ENCODE measurements around the gene CTCF.

CTCF gene

DNA sequence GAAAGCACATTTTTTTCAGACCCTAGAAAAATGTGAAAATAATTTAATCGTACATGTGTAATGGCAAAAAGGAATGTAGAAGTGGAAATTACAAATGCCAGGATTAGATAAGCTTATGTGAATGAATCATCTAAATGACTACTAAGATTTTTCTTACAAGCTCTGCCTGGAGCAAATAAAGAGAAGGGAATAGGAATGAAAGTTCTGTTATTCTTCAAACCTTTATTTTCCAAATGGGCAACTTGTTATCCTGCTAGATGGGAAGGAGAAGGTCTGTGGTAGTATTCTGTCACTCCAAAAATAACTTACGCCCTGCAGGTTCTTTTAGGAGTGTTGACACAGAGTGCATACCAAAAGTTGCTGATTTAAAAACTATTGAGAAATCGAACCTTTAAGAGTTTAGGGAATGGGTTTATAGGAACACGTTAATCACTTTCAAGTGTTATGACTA is 9.7 kb downstream of the CTCF start:
- H3K4me3 ChIP-seq (ENCODE audit: low read length) = no peak overlapping the region
- no peak for DNase-seq (ENCODE audit: low read depth, low spot score)

DNA sequence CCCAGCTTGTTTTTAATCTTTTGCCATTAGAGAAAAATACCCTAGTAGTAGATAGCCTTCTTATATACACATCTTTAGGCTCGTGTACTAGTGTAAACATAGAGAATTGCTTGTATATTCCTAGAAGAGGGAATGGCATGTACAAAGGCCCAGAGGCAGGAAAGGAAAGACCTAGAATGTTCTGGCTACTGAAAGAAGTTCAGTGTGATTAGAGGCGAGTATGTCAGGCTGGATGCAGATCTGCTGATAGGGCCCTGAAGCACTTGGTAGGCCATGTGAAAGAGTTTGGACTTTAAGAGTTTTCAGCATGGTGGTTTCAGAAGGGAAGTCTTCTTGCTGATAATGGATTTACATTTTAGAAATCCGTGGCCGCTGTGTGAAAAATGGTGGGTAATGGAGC is 17.4 kb downstream of the CTCF start:
- no peak for DNase-seq (ENCODE audit: low read depth, low spot score)
- no peak overlapping the region for H3K4me3 ChIP-seq (ENCODE audit: low read length)

DNA sequence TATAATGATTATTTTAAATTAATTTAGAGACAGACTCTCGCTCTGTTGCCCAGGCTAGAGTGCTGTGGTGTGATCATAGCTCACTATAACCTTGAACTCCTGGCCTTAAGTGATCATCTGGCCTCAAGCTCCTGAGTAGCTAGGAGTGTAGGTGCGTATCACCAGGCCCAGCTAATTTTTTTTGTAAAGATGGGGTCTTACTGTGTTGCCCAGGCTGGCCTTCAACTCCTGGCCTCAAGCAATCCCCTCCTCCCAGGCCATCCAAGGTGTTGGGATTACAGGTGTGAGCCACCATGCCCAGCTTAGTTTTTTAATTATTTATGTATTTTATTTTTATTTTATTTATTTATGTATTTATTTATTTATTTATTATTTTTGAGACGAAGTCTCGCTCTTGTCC is 17.9 kb downstream of the CTCF start:
- no peak overlapping the region for H3K4me3 ChIP-seq (ENCODE audit: low read length)
- DNase-seq (ENCODE audit: low read depth, low spot score) = no peak

DNA sequence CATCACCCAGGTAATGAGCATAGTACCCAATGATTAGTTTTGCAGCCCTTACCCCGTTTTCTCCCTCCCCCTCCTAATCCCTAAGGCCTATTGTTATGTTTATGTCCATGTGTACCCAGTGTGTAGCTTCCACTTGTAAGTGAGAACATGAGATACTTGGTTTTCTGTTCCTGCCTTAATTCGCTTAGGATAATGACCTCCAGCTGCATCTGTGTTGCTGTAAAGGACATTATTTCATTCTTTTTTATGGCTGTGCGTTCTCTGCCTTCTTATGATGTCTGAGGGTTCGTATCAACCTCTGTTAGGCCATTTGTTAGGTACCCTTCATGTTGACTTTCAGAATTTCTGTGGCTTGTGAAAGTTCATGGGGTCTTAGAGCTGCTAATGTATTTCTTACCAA is 31.0 kb downstream of the CTCF start:
- H3K4me3 ChIP-seq (ENCODE audit: low read length) = no peak overlapping the region
- DNase-seq (ENCODE audit: low read depth, low spot score) = no peak

DNA sequence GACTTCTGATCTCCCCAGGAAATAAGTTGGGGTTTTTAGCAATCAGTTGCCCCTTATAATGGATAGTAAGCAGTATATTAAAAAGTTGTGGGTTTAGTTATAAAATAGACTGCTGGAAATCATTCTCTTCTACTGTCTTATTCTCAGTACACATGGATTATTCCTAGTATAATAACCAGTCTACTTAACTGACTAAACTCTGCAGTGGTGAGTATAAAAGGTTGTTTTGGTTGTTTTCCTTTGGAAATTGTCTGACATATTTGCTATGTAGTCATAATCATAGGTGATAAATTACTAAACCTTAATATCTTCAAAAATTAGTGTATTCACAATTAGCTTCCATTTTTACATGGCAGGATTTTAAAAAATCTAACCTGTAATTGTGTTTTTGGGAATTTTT is 31.4 kb downstream of the CTCF start:
- H3K4me3 ChIP-seq (ENCODE audit: low read length) = no peak overlapping the region
- no peak for DNase-seq (ENCODE audit: low read depth, low spot score)

DNA sequence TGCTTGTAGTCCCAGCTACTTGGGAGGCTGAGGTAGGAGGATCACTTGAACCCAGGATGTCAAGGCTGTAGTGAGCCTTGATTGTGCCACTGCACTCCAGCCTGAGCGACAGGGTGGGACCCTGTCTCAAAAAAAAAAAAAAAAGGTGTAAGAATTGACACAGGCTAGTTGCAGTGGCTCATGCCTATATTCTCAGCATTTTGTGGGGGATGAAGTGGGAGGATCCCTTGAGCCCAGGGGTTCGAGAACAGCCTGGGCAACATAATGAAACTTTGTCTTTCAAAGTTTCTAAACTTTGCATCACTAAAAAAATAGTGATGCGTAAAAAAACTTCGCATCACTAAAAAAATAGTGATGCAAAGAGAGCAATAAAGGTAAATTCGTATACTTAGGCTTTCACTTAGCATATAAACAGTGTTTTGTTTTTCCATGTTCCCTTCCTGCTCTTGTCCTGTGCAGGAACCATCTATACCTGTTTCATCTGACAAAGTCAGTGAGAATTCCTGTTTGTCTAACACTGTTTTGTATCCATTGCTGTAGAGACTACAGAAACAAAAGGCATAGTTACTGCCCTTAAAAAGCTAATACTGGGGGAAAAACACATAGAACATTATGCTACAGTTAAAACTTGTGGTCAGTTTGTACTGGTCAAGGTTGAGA is 32.1 kb downstream of the CTCF start:
- DNase-seq (ENCODE audit: low read depth, low spot score) = no peak
- H3K4me3 ChIP-seq (ENCODE audit: low read length) = no peak overlapping the region

DNA sequence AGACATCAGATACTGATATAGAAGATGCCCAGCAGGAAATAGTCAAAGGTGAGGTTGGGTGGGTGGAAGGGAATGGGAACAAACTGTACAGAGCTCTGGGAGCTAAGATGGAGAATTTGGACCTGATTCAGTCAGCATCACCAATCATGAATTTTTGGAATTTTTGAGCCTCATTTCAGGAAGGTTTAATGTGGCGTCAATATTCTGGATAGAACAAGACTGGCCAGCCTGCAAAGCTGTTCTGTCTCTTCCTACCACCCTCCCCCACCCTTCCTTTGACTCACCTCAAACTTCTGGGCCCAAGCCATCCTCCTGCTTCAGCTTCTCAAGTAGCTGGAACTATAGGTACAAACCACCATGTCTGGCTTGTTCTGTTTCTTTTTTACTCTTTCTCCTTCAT is 32.6 kb downstream of the CTCF start:
- no peak for DNase-seq (ENCODE audit: low read depth, low spot score)
- no peak overlapping the region for H3K4me3 ChIP-seq (ENCODE audit: low read length)

DNA sequence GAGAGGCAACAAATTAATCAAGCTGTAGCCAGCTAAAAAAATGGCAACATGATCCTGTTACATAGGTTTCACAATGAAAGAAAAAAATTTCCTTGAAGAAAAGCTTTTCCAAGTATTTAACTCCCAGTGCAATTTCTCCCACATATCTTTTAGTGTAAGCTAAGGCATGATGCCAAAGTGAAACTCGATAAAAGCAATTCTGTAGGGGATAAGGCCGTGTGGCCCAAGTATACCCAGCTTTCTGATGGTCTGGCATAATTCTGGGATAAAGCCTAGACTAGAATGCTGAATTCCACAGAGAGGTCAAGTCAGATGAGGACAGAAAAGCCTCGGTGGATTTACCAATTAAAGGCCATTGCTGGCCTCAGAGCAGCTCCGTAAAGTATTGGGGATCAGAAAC is 36.2 kb downstream of the CTCF start:
- H3K4me3 ChIP-seq (ENCODE audit: low read length) = no peak overlapping the region

DNA sequence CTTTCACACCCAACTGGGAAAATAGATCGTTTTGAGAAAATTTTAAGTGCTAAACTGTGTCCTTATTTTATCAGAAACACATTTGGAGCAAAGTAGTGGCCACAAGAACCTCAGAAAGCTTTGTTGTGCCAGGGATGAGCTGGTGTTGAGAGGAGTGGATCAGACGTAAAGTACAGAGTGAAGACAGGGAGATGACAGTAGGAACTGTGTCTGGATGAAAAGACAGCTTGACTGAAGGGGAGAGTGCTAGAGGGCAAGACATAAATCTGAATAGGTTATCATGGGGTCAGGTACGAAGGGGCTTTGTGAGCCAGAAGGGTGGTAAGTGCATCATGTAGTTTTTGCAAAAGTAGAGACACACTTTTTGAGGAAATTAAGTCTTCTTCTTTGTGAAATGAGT is 43.3 kb downstream of the CTCF start:
- DNase-seq (ENCODE audit: low read depth, low spot score) = no peak
- H3K4me3 ChIP-seq (ENCODE audit: low read length) = no peak overlapping the region

More for the DNA sequence above, 36.2 kb downstream of the CTCF start:
- no peak for DNase-seq (ENCODE audit: low read depth, low spot score)

DNA sequence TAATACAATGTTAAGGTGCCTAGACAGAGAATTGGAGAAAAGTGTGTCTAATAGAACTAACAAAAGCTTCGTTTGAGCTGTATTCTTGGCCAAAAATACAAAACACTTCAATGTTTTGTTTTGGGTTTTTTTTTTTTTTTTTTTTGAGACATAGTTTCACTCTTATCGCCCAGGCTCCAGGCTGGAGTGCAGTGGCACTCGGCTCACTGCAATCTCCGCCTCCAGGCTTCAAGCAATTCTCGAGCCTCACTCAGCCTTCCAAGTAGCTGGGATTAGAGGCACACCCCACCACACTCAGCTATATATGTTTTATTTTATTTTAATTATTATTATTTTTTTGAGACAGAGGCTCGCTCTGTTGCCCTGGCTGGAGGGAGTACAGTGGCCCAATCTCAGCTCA is 44.3 kb downstream of the CTCF start:
- DNase-seq (ENCODE audit: low read depth, low spot score) = no peak
- no peak overlapping the region for H3K4me3 ChIP-seq (ENCODE audit: low read length)

DNA sequence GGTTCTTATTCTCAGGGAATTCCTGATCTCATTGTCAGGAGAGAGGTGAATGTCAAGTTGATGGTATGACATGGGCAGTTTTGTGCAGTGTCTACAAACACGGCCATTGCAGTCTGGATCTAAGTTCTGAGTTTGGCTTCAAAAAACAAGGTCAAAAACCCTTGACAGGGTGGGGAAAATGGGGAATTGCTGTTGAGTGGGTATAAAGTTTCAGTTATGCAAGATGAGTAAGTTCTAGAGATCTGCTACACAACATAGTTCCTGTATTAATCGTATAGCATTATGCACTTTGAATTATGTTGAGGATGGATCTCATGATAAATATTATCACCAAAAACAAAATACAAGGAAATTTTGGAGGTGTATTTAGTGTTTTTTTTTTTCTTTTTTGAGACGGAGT is 46.0 kb downstream of the CTCF start:
- no peak overlapping the region for H3K4me3 ChIP-seq (ENCODE audit: low read length)
- no peak for DNase-seq (ENCODE audit: low read depth, low spot score)

DNA sequence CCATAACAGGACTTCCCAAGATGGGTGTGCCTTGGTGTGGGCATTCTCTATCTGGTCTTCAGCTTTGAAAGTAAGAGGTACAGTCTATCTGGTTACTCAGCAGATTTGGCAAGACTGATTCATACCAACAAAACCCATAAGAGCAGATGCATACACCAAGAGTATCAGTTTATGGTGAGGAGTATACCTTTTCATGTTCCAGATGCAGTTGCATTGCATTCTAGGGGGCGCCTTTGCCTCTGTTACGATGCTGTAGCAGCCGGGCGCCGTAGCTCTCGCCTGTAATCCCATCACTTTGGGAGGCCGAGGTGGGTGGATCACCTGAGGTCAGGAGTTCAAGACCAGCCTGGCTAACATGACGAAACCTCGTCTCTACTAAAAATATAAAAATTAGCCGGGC is 51.5 kb downstream of the CTCF start:
- peak; percentile 28 for DNase-seq (ENCODE audit: low read depth, low spot score)

DNA sequence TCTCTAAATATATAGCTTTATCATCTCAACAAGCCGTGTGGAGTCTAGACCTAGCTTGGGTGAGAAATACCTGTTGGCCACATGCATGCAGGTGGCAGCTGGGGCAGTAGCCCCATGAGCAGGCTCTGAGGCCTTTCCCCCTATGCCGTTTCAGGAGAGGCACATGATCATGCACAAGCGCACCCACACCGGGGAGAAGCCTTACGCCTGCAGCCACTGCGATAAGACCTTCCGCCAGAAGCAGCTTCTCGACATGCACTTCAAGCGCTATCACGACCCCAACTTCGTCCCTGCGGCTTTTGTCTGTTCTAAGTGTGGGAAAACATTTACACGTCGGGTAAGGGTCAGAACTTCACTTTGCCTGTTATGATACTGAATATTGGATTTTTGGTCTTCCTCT is 65.9 kb downstream of the CTCF start:
- H3K4me3 ChIP-seq (ENCODE audit: low read length) = no peak overlapping the region
- DNase-seq (ENCODE audit: low read depth, low spot score) = no peak

More for the DNA sequence above, 51.5 kb downstream of the CTCF start:
- H3K4me3 ChIP-seq (ENCODE audit: low read length) = no peak overlapping the region

DNA sequence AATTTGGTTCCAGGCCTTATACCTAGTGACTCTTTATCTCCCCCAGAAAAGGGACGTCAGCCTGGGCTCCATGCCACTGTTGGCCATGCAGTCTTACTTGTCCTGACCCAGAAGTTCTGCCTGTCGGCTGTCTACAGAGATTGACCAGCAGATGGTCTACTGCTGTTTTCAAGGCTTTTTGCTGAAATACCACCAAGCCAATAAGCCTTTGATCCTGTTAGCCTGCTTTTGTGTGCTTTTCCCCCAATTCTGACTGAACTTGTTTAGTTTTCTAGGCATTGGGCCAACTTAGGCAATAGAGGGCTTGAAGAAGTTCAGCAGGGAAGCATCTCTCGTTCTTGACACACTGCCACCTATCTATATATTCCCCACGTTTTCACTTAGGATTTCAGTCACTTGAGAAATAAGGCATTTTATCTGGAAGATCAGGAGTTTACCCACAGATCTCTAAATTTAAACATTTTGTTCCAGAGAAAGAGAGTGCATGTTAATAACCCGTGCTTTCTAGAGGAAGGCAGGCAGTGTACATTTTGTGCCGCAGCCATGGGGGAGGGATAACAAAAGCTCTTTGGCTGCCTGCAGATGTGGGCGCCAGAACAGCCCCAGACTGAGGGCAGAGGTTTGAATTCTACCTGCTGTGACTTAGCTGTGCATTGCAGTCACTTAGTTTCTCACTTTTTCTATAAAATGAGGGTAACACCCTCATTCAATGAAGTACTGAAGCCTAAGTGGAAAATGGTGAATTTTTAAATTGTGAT is 70.3 kb downstream of the CTCF start:
- H3K4me3 ChIP-seq (ENCODE audit: low read length) = no peak overlapping the region
- no peak for DNase-seq (ENCODE audit: low read depth, low spot score)

DNA sequence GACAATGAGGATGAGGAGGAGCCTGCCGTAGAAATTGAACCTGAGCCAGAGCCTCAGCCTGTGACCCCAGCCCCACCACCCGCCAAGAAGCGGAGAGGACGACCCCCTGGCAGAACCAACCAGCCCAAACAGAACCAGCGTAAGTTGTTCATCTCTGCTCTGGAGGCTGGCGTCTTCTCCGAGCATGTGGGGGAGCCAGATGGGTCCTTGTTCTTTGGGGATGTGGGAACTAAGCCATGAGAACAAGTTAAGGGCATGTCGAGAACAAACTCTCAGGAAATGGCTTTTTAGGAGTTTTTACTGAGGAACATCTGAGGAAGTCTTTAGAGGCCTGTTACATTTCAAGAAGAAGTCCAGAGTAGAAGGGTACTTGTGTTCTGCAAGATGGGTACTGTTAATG is 74.4 kb downstream of the CTCF start:
- DNase-seq (ENCODE audit: low read depth, low spot score) = no peak
- no peak overlapping the region for H3K4me3 ChIP-seq (ENCODE audit: low read length)

DNA sequence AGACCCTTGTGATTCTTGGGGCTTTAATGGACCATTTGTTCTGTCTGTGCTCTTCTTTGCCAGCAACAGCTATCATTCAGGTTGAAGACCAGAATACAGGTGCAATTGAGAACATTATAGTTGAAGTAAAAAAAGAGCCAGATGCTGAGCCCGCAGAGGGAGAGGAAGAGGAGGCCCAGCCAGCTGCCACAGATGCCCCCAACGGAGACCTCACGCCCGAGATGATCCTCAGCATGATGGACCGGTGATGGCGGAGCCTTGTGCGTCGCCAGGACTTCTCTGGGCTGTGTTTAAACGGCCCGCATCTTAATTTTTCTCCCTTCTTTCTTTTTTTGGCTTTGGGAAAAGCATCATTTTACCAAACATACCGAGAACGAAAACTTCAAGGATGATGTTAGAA is 75.3 kb downstream of the CTCF start:
- DNase-seq (ENCODE audit: low read depth, low spot score) = no peak
- no peak overlapping the region for H3K4me3 ChIP-seq (ENCODE audit: low read length)

DNA sequence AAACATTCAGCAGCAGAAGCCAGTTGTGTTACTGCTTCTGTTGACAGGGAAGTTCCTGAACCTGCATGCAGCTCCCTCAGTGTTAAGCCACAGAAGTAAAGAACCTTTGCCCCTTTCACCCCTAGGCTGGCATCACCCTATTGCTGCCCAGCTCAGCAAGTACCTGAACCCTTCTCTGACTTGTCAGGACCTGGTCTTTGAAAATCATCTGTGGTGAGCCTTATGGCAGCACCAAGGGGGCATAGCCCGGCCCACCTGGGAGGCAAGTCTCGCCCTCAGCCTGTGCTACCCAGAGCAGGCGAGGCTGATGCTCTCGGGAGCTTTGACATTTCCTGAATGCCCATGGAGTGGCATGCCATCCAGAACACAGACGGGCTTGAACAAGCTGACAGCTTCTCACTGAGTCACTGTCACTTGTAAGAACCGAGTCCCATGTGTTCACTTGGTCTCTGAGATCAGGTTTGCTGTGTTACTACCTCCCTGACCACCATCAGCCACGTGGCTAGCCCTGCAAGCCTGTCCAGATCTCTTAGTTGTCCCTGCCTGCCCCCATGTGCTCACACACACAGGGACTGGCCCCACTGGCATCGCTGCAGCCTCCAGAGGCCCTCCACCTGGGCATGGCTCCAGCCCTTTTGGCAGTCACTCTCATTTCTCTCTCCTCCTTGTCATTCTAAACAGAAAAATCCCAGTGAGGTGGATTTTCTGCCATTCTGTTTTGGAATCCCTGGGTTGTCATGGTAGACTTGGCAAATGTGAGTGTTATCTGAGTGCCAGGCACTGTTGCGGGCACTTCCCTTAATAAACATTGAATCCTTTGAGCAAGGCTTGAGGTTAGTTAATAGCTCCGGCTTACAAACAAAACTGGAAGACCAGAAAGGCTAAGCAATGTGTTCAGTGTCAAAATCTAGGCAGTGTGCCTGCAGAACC is 79.7 kb downstream of the CTCF start:
- no peak overlapping the region for H3K4me3 ChIP-seq (ENCODE audit: low read length)
- DNase-seq (ENCODE audit: low read depth, low spot score) = no peak

DNA sequence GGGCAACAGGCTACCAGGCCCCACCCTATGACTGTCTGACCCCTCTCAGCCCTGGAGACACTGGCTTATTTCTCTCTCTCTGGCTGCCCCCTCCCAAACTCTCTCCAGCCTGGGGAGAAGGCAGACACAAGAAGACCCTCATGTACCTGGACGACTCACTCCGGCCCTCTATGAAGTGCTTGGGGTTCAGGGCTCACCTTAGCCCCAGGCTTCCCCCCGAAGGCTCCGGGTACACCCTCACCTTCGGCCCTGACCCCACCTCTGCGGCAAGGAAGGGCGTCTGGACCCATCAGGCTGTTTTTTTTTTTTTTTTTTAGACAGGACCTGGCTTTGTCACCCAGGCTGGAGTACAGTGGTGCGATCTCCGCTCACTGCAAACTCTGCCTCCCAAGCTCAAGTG is 81.7 kb downstream of the CTCF start:
- no peak overlapping the region for H3K4me3 ChIP-seq (ENCODE audit: low read length)

DNA sequence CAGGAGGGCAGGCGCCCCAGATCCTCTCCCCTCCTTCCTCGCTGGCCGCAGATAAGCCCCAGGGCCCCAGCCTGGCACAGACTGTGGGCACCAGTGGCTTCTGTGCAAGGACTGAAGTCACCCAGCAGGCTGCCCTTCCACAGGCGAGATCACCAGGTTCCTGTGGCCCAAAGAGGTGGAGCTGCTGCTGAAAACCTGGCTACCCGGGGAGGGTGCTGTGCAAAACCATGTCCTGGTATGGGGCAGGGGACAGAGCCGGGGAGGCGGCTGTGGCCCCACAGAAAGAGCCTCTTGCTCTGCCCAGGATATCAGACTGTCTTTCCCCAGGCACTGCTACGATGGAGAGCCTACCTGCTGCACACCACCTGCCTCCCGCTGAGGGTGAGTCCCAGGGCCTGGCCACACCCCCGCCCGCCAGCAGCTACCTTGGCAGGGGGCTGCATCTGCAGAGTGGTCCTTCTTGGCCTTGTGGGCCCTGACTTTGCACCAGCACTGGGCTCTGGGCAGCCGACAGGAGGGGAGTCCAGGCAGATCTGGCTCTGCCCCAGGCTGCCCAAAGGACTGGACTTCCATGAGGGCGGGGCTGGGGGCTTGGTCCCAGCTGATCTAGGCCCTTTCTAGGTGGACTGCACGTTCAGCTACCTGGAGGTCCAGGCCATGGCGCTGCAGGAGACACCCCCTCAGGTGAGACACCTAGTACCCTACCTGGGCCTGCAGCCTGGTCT is 83.2 kb downstream of the CTCF start:
- H3K4me3 ChIP-seq (ENCODE audit: low read length) = peak overlapping the region; percentile 92
- DNase-seq (ENCODE audit: low read depth, low spot score) = no peak

More for the DNA sequence above, 81.7 kb downstream of the CTCF start:
- no peak for DNase-seq (ENCODE audit: low read depth, low spot score)
